ENCODE results near the gene SLFN14. TPM values are rescaled to one million over a fixed set of nuclear protein-coding genes. Genes with fewer than 3 reads are reported as not detected.

Gene SLFN14
- 0.01 TPM in 1 of 2 replicates, not detected in the other for polyA plus RNA-seq (2013)

DNA sequence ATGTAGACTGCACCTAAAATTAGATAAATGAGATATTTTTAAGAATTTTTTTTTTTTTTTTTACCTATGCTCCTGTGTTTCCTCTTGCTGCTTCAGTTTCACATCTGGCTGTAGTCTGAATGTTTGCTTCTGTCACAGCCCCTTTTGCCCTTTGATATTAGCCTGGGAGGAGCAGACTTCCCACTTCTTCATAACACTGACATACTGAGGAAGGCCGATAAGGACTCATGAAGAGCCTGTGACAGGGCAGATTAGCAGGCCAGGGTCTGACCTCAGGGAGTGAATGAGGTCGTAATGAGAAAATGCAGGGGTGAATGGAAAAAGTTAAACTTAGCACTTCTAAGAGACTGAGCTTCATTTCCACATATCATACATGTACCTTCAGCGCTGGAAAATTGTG lies at the start of gene SLFN14:
TSS of gene SLFN14 (minus strand) at position 117 of the 400 bp plus-strand sequence. CDS start 2,757 bp downstream, outside the sequence.
- Histone ChIP-seq H2BK12ac (ENCODE audit: low read length) (no peak within 1 kb of the TSS), H2BK5ac (ENCODE audit: low read depth, low read length, poor library complexity) (no peak within 1 kb of the TSS), H3K79me1 (ENCODE audit: low read length) (no peaks in the 10 kb centered on the region), H2BK120ac (ENCODE audit: insufficient read depth, low read length, poor library complexity) (no peak within 1 kb of the TSS), H3K14ac (ENCODE audit: low read length) (no peak within 1 kb of the TSS), H3K36me3 (ENCODE audit: control insufficient read depth in 1 of 2, insufficient read depth in 2 of 2, low read length in 2 of 2) (no peaks in the 10 kb centered on the region), H4K12ac (ENCODE audit: low read depth, low read length) (no peak within 1 kb of the TSS), H3K4me3 (ENCODE audit: low read depth, low read length) (no peak within 1 kb of the TSS), H3K27ac (ENCODE audit: low read depth, low read length) (no peak within 1 kb of the TSS), H3K9ac (ENCODE audit: low read length) (no peak within 1 kb of the TSS), H3K9me3 (ENCODE audit: insufficient read depth, low read depth, low read length) (no peaks in the 10 kb centered on the region), H3K4me1 (ENCODE audit: control insufficient read depth in 1 of 2, insufficient read depth in 2 of 2, low read length in 2 of 2) (no peaks in the 10 kb centered on the region), H4K91ac (ENCODE audit: low read depth, low read length) (no peak within 1 kb of the TSS), H3K23ac (ENCODE audit: low read length) (no peak within 1 kb of the TSS), H3K4me2 (ENCODE audit: low read length) (no peak within 1 kb of the TSS), H4K8ac (ENCODE audit: low read depth, low read length) (no peak within 1 kb of the TSS), H3K79me2 (ENCODE audit: control insufficient read depth, insufficient read depth, low read length, poor library complexity) (no peaks in the 10 kb centered on the region), H2AK5ac (ENCODE audit: low read length) (no peak within 1 kb of the TSS), H2AFZ (ENCODE audit: insufficient read depth, low read length, poor library complexity) (no peak within 1 kb of the TSS), H3K4ac (ENCODE audit: low read depth, low read length) (no peak within 1 kb of the TSS), H3K27me3 (ENCODE audit: insufficient read depth, low read length) (no peaks in the 10 kb centered on the region), H3K18ac (ENCODE audit: low read length) (no peak within 1 kb of the TSS)
- WGBS (ENCODE audit: extremely low coverage, insufficient coverage, insufficient read length), result no CpG with 5 or more reads among the region's 3 CpGs
- DNase-seq, result no peak

DNA sequence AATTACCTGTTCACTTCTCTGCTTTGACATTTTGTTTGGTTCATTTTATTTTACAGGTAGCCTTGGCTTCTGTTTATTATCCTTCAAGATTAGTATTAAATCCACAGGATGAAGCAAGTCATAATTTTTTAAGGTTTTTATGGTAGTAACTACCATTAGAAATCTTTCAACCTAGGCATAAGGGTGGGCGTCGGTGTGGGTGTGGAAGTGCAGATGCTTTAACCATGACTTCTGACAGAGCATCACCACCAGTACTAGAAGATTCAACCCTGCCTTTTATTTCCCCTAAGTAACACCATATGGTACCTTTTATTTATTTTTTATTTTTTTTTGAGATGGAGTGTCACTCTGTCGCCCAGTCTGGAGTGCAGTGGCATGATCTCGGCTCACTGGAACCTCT lies 49.2 kb upstream of the SLFN14 start:
- no CpG with 5 or more reads among the region's 4 CpGs for WGBS (ENCODE audit: extremely low coverage, insufficient coverage, insufficient read length)
- H3K36me3 ChIP-seq (ENCODE audit: control insufficient read depth in 1 of 2, insufficient read depth in 2 of 2, low read length in 2 of 2), result peaks cover 14 to 21% of the 10 kb centered on the region in 2 experiments
- no peaks in the 10 kb centered on the region for H3K79me2 ChIP-seq (ENCODE audit: control insufficient read depth, insufficient read depth, low read length, poor library complexity)
- no peak overlapping the region for H4K91ac ChIP-seq (ENCODE audit: low read depth, low read length)
- H2AK5ac ChIP-seq (ENCODE audit: low read length), result no peak overlapping the region
- no peaks in the 10 kb centered on the region for H3K4me1 ChIP-seq (ENCODE audit: control insufficient read depth in 1 of 2, insufficient read depth in 2 of 2, low read length in 2 of 2)
- no peak overlapping the region for H4K12ac ChIP-seq (ENCODE audit: low read depth, low read length)
- no peak overlapping the region for H3K18ac ChIP-seq (ENCODE audit: low read length)
- H2BK120ac ChIP-seq (ENCODE audit: insufficient read depth, low read length, poor library complexity), result no peak overlapping the region
- H2BK12ac ChIP-seq (ENCODE audit: low read length), result no peak overlapping the region
- H3K4me2 ChIP-seq (ENCODE audit: low read length), result no peak overlapping the region
- H3K27ac ChIP-seq (ENCODE audit: low read depth, low read length), result no peak overlapping the region
- H3K23ac ChIP-seq (ENCODE audit: low read length), result no peak overlapping the region
- H4K8ac ChIP-seq (ENCODE audit: low read depth, low read length), result no peak overlapping the region
- no peak overlapping the region for H2AFZ ChIP-seq (ENCODE audit: insufficient read depth, low read length, poor library complexity)
- no peak overlapping the region for H2BK5ac ChIP-seq (ENCODE audit: low read depth, low read length, poor library complexity)
- no peak overlapping the region for H3K9ac ChIP-seq (ENCODE audit: low read length)
- no peaks in the 10 kb centered on the region for H3K27me3 ChIP-seq (ENCODE audit: insufficient read depth, low read length)
- H3K14ac ChIP-seq (ENCODE audit: low read length), result no peak overlapping the region
- H3K9me3 ChIP-seq (ENCODE audit: insufficient read depth, low read depth, low read length), result no peaks in the 10 kb centered on the region
- no peaks in the 10 kb centered on the region for H3K79me1 ChIP-seq (ENCODE audit: low read length)
- H3K4ac ChIP-seq (ENCODE audit: low read depth, low read length), result no peak overlapping the region
- no peak for DNase-seq
- H3K4me3 ChIP-seq (ENCODE audit: low read depth, low read length), result no peak overlapping the region

DNA sequence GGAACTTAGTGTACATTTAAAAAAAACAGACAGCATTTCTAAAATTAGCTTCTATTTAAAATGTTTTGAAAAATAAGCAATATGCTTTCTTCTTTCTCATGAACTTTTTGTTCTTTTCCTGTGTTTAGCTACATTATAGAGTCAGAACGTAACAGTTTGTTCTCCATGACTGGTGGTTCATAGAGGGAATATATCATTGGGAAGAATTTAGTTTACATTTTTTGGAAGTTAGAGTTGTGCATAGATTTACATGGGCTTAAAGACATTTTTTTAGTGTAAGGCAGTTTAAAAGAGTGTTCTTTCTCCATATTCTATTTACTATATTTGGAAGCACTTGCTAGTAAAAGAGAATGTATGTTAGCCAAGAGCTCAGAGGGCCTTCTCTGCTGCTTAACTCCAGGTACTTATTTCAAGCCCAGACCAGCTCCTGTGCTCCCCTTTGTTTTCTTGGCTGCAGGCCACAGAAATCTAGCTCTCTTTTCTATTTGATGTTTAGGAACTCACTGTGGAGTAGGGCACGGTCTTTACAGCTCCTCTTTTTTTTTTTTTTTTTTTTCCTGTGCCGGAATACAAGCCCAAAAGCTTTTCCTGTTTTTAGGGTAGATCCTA lies 46.7 kb upstream of the SLFN14 start:
- Histone ChIP-seq H2BK120ac (ENCODE audit: insufficient read depth, low read length, poor library complexity) (no peak overlapping the region), H3K9ac (ENCODE audit: low read length) (no peak overlapping the region), H3K4me1 (ENCODE audit: control insufficient read depth in 1 of 2, insufficient read depth in 2 of 2, low read length in 2 of 2) (no peaks in the 10 kb centered on the region), H3K79me1 (ENCODE audit: low read length) (no peaks in the 10 kb centered on the region), H3K4me2 (ENCODE audit: low read length) (no peak overlapping the region), H3K79me2 (ENCODE audit: control insufficient read depth, insufficient read depth, low read length, poor library complexity) (no peaks in the 10 kb centered on the region), H3K23ac (ENCODE audit: low read length) (no peak overlapping the region), H2AFZ (ENCODE audit: insufficient read depth, low read length, poor library complexity) (no peak overlapping the region), H2BK5ac (ENCODE audit: low read depth, low read length, poor library complexity) (no peak overlapping the region), H3K27ac (ENCODE audit: low read depth, low read length) (no peak overlapping the region), H4K12ac (ENCODE audit: low read depth, low read length) (no peak overlapping the region), H2BK12ac (ENCODE audit: low read length) (no peak overlapping the region), H3K9me3 (ENCODE audit: insufficient read depth, low read depth, low read length) (no peaks in the 10 kb centered on the region), H3K14ac (ENCODE audit: low read length) (no peak overlapping the region), H3K18ac (ENCODE audit: low read length) (no peak overlapping the region), H2AK5ac (ENCODE audit: low read length) (no peak overlapping the region), H3K4me3 (ENCODE audit: low read depth, low read length) (no peak overlapping the region), H4K91ac (ENCODE audit: low read depth, low read length) (no peak overlapping the region), H3K36me3 (ENCODE audit: control insufficient read depth in 1 of 2, insufficient read depth in 2 of 2, low read length in 2 of 2) (peaks cover 20 to 27% of the 10 kb centered on the region in 2 experiments), H3K4ac (ENCODE audit: low read depth, low read length) (no peak overlapping the region), H3K27me3 (ENCODE audit: insufficient read depth, low read length) (no peaks in the 10 kb centered on the region), H4K8ac (ENCODE audit: low read depth, low read length) (no peak overlapping the region)
- no peak for DNase-seq
- no CpG with 5 or more reads among the region's 3 CpGs for WGBS (ENCODE audit: extremely low coverage, insufficient coverage, insufficient read length)

DNA sequence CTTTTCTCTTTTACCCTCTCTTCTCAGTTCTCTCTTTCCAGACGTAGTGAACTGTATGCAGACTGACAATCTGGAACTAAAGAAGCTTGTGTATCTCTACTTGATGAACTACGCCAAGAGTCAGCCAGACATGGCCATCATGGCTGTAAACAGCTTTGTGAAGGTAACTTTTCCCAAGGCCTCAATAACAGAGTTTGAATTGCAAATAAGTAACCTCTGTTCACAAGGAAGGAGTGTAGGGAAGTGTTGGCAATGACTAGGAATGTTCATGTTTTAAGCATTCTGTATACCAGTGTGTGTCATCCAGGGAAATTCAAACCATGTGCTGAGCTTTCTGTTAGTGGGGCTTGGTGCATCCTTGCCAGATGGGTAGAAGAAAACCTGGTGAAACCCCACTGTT lies 45.1 kb upstream of the SLFN14 start:
- Histone ChIP-seq H4K8ac (ENCODE audit: low read depth, low read length) (no peak overlapping the region), H3K27ac (ENCODE audit: low read depth, low read length) (no peak overlapping the region), H2BK12ac (ENCODE audit: low read length) (no peak overlapping the region), H2AK5ac (ENCODE audit: low read length) (no peak overlapping the region), H3K9ac (ENCODE audit: low read length) (no peak overlapping the region), H3K4me1 (ENCODE audit: control insufficient read depth in 1 of 2, insufficient read depth in 2 of 2, low read length in 2 of 2) (no peaks in the 10 kb centered on the region), H3K4me3 (ENCODE audit: low read depth, low read length) (no peak overlapping the region), H3K79me2 (ENCODE audit: control insufficient read depth, insufficient read depth, low read length, poor library complexity) (no peaks in the 10 kb centered on the region), H2AFZ (ENCODE audit: insufficient read depth, low read length, poor library complexity) (no peak overlapping the region), H3K18ac (ENCODE audit: low read length) (no peak overlapping the region), H2BK5ac (ENCODE audit: low read depth, low read length, poor library complexity) (no peak overlapping the region), H4K12ac (ENCODE audit: low read depth, low read length) (no peak overlapping the region), H3K4ac (ENCODE audit: low read depth, low read length) (no peak overlapping the region), H3K4me2 (ENCODE audit: low read length) (no peak overlapping the region), H2BK120ac (ENCODE audit: insufficient read depth, low read length, poor library complexity) (no peak overlapping the region), H4K91ac (ENCODE audit: low read depth, low read length) (no peak overlapping the region), H3K14ac (ENCODE audit: low read length) (no peak overlapping the region), H3K79me1 (ENCODE audit: low read length) (no peaks in the 10 kb centered on the region), H3K27me3 (ENCODE audit: insufficient read depth, low read length) (no peaks in the 10 kb centered on the region), H3K9me3 (ENCODE audit: insufficient read depth, low read depth, low read length) (no peaks in the 10 kb centered on the region), H3K23ac (ENCODE audit: low read length) (no peak overlapping the region), H3K36me3 (ENCODE audit: control insufficient read depth in 1 of 2, insufficient read depth in 2 of 2, low read length in 2 of 2) (peaks cover 22 to 31% of the 10 kb centered on the region in 2 experiments)
- DNase-seq, result no peak
- no CpG with 5 or more reads among the region's 2 CpGs for WGBS (ENCODE audit: extremely low coverage, insufficient coverage, insufficient read length)

Measured in trophoblast cell (in vitro differentiated cells and primary cell).